ENCODE measurements around the gene YLPM1.

DNA sequence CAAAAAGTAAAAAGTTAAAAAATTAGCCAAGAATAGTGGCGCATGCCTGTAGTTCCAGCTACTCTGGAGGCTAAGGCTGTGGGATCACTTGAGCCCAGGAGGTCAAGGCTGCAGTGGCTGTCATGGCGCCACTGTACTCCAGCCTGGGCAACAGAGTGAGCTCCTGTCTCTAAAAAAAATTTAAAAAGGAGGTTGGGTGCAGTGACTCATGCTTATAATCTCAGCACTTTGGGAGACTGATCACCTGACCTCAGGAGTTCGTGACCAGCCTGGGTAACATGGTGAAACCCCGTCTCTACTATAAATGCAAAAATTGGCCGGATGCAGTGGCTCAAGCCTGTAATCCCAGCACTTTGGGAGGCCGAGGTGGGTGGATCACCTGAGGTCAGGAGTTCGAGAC lies 8.2 kb upstream of the YLPM1 start:
- TF ChIP-seq POLR2A (IDR thresholded peaks at IDR 0.05; ENCODE audit: low read depth, low read length) (no peak), FOS (IDR thresholded peaks at IDR 0.05; ENCODE audit: borderline replicate concordance, insufficient read depth, low read length) (no peak), POLR2AphosphoS5 (IDR thresholded peaks at IDR 0.05; ENCODE audit: insufficient read depth, low read depth, low read length) (no peak), EZH2 (IDR thresholded peaks at IDR 0.05; ENCODE audit: borderline replicate concordance, low read depth, low read length, severe bottlenecking) (no peak), MYC (IDR thresholded peaks at IDR 0.05; ENCODE audit: low read depth, low read length) (no peak), JUN (IDR thresholded peaks at IDR 0.05; ENCODE audit: borderline replicate concordance, insufficient read depth, insufficient read length, low read depth) (no peak), GATA2 (IDR thresholded peaks at IDR 0.05; ENCODE audit: insufficient read depth, insufficient read length, low read depth, low read length) (no peak)
- TF ChIP-seq, protein P1, sequence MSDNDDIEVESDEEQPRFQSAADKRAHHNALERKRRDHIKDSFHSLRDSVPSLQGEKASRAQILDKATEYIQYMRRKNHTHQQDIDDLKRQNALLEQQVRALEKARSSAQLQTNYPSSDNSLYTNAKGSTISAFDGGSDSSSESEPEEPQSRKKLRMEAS (IDR thresholded peaks at IDR 0.05; ENCODE audit: insufficient read depth, insufficient read length), result no peak
- TF ChIP-seq, protein P2, sequence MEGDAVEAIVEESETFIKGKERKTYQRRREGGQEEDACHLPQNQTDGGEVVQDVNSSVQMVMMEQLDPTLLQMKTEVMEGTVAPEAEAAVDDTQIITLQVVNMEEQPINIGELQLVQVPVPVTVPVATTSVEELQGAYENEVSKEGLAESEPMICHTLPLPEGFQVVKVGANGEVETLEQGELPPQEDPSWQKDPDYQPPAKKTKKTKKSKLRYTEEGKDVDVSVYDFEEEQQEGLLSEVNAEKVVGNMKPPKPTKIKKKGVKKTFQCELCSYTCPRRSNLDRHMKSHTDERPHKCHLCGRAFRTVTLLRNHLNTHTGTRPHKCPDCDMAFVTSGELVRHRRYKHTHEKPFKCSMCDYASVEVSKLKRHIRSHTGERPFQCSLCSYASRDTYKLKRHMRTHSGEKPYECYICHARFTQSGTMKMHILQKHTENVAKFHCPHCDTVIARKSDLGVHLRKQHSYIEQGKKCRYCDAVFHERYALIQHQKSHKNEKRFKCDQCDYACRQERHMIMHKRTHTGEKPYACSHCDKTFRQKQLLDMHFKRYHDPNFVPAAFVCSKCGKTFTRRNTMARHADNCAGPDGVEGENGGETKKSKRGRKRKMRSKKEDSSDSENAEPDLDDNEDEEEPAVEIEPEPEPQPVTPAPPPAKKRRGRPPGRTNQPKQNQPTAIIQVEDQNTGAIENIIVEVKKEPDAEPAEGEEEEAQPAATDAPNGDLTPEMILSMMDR (IDR thresholded peaks at IDR 0.05; ENCODE audit: extremely low read depth in 1 of 2, insufficient read depth in 1 of 2, low read depth in 1 of 2, low read length in 2 of 2), result no peak
